PC-3 (cell line): ENCODE results near the gene CDH4.

Experiments used
- CTCF ChIP-seq: fragments of 300-600 bp; sonication (generic); conservative IDR thresholded peaks from 2 replicates; pipeline ENCODE4 v1.5.1; 2017; ENCODE audit warnings: antibody characterized with exemption, low read depth, mild to moderate bottlenecking, low read length
- EZH2 ChIP-seq: fragments of 300-600 bp; sonication (generic); IDR thresholded peaks from one replicate; pipeline ENCODE4 v1.6.1; 2017; ENCODE audit warnings: antibody characterized with exemption, mild to moderate bottlenecking, low read length; ENCODE audit not compliant: unreplicated experiment
- EZH2phosphoT487 ChIP-seq: fragments of 300-600 bp; sonication (generic); IDR thresholded peaks from 2 replicates; pipeline ENCODE4 v1.6.1; 2018; ENCODE audit warnings: mild to moderate bottlenecking, antibody characterized with exemption, low read length, borderline replicate concordance

- no peak for TF ChIP-seq CTCF
- TF ChIP-seq EZH2, result no peak
- TF ChIP-seq EZH2phosphoT487, result no peak
Measured at GRCh38 chr20:61230166-61230565, 21.9 kb upstream of the CDH4 start.
